Amygdala (tissue), 56 donors: Measurements from ENCODE around the gene SYTL3.
"Not testable (repeated sequence)": the region's sequence is repeated elsewhere in the genome, so short reads cannot be mapped to it uniquely, and the experiment has no call there.

Experiments
- DNase-seq, 56 donors: peaks; one replicate each; lab custom pipeline; 2025; lab: John Stamatoyannopoulos, UW

SYTL3 gene

DNA sequence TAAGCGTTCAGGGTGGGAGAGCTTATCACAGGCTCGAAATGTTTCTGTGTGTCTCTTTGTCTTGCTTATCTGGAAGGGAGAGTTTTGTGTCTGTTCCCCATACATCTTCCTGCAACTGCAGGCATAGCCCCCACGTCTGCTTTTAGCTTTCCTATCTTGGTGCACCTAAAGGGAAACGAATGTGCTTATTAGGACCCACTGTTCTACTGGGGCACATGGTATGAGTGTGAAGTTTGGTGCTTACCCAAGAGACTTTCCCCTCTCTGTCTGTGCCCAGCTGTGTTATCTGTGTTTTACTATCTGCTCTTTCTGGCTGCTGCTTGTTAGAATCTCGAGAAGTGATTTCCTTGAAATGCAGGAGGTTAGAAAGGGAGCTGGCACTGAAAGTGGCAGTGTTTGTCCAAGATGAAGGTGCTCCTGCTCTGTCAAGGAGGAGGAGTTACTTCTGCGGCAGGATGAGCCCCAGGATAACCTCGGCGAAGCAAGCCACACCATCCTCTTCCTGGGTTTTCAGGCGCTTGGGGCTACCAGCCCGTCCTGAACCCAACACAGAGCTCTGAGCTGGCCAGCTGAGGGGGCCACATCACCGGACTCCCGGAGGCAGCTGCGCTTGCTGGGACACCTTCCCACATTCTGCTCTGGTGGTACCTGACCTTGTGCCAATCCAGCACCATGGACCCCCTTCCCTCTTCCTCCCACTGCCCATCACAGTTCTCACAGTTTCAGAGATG is 28.7 kb upstream of the SYTL3 start:
- no peak for DNase-seq

DNA sequence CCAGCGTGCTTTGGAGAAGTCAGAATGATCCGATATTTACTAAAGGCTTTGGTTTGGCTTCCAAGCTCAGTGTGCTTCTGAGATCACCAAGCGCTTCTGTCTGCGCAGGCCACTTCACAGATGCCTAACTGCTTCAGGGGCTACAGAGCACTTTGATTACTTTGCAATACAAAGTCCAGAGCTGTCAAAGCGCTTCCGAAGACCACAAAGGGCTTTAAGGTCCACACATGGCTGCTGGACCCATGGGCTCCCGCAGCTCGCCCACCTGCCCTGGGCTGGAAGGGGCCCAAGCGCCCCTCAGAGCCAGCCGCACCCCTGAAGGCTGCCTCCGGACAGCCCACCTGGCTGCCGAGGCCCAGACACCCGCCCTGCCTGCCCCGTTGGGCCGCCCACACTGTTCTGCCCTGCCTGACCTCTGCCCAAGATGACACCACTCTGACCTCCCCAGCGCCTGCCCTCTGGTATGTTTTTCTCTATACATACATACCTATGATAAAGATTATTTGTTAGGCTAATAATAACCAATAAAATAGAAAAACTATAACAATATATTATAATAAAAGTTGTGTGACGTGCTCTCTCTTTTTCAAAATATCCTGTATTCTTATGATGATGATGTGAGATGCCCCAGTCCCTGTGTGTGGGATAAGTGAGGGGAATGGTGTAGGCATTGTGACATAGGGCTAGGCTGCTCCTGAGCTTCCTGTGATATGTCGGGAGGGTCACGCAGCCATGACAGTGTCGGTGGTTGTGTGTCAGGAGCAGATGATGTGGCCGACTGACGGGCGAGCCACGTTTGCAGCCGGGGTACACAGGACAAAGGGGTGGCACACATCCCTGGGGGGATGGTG is 27.9 kb upstream of the SYTL3 start:
- DNase-seq, result no peak

DNA sequence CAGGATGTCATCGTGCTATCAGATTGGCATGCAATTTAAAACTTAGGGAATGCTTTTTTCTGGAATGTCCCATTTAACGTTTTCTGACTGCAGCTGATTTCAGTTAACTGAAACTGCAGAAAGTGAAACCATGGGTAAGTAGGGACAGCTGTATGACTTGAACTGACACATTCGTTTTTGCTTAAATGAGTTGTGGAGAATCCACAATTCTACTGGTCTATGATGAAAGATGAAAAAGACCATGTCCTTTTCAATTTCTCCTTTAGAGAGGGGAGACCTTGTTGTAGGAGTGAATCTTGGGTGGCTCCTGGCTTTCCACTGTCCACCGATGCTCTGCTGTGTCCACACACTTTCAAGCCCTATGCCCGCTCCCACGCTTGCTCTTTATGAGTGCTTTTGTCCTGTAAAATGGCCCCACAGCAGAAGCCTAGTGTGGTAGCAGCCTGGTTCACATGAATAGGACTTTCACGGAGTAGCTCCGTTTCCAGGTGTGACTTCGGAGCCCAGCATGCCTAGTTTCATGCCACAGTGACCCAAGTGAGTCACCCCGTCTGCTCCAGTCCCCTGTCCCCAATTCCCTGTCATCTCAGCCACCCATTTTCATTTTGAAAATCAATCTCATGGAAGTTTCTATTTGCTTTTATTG is 27.2 kb upstream of the SYTL3 start:
- DNase-seq, result no peak

DNA sequence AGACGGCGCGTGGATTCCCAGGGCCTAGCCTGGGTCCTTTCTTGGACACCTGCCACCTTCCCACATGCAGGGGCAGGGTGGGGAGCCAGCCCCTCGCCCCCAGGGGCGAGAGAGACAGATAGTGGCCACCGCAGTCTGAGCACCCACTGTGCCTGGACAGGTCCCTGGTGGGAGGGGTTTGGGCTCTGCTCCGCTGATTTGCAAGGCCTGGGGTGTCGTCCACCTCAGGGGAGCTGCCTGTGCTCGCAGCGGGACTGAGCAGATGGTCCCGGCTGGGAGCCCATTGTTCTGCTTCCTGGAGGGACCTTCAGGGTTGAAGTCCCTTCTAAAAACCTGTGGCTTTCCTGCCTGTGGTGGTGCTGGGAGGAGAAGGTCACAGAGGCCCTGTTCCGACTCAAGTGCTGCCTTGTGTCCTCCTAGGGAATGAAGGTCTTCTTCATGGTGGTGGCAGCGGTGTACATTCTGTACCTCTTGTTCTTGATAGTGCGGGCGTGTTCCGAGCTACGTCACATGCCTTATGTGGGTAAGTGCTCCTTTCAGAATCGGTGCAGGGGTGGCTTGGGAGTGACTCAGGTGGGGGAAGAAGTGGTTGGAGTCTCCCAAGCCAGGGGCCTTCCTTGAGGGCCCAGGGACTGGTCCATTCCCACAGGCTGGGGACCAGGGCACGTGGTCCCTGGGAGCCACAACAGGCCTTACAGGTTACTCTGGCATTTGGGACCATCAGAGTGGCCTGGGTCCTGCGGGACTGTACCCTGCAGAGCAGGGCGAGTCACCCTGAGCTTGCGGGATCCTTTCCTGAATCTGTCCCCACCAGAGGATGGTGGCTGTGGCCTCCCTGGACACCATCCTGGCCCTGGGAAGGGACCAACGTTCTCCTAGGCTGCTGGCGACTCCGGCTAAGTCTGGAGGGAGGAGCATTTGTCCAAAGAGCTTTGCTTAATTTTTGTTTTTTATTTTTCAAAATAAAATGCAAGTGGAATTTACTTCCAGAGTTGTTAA is 24.9 kb upstream of the SYTL3 start:
- DNase-seq, result no peak

DNA sequence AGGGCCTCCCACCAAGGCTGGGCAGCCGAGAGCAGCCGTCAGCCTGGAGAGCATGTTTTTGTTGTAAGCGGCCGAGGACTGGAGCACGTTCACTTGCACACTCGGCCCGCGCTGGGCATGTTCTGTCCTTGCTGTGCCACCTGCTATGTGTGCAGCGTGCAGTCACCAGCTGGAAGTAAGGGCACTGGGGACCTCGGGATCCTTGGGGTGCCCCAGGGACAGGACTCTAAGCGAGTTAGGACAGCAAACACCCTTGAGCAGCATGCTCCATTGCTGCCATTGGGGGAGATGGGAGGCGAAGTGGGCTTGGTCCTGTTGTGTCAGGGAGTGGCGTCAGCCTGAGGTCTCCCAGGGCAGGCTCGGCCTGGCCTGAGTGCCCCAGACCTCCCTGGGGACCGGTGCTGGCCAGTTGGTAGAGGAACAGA is 24.0 kb upstream of the SYTL3 start:
- no peak for DNase-seq

DNA sequence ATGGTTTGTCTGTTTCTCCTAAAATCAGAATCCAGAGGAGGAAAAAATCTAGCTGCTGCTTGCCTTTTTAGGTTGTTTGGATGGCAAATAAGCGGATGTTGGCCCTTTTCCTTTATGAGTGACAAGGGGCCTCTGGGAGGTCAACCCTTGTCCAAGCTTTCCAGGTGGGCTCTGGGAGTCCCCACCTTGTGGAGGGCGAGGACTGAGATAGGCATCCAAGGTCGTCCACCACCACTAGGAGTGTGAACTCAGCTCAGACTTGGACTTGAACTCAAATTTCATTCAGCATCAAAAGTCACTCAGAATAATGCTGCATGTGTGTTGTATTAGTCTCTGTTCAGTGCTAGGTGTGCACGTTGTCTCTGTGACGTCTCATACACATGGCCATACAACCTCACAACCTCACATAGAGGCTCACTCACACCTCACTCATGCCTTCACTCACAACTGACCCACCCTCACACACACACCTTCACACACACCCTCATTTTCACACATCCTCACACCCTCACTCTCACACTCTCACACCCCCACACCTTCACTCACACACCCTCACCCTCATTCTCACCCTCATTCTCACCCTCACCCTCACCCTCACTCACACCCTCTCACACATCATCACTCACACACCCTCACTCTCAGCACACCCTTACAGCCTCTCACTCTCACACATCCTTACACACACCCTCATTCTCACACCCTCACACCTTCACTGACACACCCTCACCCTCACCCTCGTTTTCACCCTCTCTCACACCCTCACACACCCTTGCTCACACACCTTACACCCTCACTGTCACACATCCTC is 23.3 kb upstream of the SYTL3 start:
- no peak for DNase-seq

DNA sequence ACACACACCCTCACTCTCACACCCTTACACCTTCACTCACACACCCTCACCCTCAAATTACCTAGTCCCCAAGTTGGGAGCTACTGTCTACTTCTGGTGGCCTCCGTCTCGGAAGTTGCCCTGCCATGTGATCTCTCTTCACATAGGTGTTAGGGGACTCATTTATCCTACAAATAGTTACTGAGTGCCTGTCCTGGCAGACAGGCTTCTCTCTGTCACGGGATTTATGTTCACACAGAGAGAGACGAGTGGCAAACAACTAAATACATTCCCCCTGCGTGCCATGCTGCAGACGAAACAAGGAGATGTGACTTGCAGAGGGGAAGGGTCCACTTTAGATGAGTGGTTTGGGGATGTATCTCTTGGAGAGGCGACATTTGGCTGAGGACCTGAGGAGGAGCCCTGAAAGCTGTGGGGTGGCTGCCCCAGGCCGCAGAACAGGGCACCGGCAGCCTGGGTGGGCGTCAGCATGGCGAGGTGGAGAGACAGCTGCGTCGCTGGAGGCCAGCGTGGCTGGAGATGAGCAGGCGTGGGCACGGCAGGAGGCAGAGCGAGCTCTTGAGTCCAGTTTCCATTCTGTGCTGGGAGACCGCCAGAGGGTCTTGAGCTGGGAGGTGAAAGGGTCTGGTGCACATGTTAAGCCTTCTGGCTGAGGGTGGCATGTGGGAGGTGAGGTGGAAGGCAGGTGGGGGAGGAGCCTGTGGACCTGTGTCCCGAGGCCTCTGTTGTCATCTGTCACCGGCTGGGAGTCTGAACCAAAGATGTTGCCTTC is 22.5 kb upstream of the SYTL3 start:
- no peak for DNase-seq

DNA sequence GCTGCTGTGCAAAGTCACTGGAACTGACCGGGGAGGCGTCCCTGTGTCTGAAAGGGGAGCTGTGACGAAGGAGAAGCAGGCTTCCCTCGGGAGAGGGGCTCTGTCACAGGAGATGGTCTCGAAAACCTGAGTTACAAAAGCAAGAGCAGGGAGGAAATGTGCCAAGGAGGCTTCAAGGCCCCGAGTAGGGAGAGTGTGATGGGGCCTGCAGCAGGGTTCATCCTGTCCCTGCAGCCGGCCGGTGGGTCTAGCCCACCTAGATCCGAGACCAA is 22.0 kb upstream of the SYTL3 start:
- no peak for DNase-seq

DNA sequence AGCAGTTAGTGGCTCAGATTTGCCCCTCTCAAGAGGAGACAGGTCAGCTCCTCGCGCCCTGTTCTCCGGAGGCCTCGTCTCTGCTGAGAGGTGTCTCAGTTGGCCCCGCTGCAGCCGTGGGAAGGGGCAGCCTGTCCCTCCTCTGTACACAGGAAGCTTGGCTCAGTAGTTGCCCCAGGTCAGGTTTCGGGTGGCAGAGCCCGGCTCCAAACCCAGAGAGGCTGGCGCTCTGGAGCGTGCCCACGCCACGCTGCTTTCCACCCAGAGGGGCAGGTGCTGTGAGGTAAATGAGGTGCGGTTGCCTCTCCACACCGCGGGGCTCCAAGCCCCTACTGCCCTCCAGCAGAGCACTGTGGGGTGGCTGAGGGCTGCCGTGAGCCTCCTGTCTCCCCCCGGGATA is 21.3 kb upstream of the SYTL3 start:
- no peak for DNase-seq

DNA sequence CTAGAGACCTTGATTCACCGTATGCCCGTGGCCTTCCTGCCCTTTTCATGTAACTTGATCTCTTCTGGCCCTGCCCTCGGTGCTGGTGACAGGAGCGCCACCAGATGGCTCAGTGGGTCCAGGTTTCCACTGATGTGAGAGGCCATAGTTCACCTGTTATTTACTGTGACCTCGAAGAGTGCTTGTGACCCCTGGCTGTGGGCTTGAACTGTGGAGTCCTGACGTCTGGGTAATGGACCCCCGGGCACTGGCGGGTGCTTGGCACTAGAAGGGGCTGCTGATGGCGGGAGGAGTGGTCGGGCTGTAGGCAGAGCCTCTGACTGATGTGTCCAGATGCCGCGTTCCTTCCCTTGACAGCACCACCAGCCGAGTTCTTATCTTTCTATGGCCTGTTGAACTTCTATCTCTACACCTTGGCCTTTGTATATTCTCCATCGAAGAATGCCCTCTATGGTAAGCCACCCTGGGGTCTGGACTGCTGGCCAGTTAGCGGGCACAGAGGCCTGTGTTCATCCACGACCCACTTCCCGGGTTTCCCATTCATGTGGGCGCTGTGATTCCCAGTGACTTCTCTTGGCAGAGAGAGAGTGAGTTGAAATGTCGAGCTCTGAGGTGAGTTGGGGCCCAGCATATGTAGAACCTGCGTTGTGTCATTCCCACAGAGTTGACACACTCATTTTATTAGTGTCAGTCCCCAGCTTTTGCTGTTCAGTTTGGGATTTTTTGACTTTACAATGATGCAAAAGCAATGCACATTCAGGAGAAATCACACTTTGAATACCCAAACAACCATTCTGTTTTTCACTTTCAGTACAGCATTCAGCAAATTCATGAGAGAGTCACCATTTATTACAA is 20.3 kb upstream of the SYTL3 start:
- no peak for DNase-seq

DNA sequence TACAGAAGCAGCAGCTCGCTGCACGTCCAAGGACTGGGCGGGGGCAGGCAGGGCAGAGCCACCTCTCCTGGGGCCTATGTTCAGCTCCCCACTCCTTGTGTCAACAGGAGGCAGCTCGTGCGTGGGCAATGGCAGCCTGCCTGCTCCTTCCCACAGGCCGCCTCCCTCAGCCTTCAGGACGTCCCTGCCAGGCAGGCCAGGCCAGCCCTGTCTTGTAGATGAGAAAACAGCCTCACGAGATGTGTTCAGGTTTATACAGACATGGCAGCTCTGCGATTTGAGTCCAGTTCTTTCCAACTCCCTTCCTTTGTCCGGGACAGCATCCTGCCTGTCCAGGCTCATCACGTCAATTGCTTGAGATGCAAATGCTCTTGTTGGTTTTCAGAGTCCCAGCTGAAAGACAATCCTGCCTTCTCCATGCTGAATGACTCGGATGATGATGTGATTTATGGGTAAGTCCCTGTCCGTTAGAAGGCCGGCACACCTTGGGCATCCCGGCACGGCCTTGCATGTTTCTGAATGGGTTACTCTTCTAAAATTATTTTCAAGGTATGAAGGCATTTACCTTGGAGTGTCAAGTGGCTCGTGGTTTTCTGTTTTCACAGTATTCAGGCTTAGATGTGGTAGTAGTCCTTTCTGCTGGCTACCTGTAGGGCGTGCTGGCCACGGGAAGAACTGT is 18.8 kb upstream of the SYTL3 start:
- DNase-seq, result no peak

DNA sequence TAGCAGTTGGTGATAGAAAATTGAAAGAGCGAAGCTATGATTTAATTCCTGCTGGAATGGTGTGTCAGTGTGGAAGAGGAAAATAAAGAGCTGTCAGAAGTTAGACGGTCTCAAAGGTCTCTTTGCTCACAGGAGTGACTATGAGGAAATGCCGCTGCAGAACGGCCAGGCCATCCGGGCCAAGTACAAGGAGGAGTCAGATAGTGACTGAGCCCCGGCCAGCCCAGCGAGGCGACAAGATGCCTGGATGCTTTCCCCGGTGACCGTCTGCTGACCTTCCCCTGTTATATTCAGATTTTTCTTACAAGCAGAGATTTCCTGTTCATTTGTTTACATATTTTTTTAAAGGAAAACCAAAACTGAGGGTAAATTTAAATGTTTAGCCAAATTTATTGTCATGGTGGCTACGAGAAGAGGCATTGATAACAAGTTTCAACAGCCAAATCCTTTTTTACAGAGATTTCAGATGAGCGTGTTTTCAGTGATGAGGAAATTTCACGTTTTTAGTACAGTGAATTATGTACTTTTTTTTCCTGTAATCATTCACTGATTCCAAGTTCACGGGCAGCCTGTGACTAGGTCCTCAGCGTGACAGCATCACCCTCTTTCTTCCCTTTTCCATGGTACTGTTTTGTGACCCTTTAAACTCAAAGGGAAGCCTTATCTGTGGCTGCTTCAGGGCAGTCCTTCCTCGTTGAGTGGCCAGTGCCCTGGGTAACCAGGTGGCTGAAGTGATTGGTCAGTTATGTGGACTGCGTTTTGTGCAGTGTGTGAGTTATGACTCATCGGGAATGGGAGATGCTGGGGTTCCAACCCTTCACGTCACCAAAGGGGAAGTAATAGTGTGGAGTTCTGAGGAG is 17.9 kb upstream of the SYTL3 start:
- no peak for DNase-seq

DNA sequence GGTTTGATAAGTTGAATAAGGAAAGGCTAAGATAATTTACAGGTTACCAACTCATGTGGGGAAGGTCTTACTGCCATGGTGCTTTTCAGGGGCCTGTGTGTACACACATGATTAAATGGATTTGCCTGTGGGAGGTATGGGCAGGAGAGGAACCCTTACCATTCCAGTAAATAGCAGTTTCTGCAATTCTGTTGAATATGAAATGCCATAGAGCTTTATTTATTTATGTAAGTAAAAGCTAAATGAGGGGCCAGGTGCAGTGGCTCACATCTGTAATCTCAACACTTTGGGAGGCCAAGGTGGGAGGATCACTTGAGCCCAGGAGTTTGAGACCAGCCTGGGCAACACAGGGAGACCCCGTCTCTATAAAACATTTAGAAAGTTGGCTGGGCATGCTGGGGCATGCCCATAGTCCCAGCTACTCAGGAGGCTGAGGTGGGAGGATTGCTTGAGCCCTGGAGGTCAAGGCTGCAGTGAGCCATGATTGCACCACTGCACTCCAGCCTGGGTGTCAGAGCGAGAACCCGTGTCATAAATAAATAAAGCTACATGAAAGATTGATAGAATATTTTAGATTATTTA is 17.2 kb upstream of the SYTL3 start:
- DNase-seq, result not testable (repeated sequence)

DNA sequence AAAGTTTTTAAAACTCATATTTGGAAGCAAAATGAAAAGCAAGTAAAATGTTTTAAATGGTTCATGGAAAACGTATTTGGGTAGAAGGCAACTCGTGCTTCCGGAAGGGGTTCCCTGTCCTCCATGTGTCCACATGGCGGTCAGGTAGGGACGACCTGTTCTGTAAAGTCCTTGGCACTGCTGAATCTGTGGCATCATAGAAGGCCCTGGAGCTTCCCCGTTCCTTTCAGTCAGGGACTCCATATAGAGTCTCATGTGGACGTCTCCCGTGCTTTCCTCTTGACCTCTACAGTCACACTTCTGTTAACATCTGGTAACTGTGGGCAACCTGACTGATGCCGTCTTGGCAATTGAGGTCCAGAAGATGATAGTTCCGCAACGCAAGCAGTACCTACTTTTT is 16.7 kb upstream of the SYTL3 start:
- no peak for DNase-seq

DNA sequence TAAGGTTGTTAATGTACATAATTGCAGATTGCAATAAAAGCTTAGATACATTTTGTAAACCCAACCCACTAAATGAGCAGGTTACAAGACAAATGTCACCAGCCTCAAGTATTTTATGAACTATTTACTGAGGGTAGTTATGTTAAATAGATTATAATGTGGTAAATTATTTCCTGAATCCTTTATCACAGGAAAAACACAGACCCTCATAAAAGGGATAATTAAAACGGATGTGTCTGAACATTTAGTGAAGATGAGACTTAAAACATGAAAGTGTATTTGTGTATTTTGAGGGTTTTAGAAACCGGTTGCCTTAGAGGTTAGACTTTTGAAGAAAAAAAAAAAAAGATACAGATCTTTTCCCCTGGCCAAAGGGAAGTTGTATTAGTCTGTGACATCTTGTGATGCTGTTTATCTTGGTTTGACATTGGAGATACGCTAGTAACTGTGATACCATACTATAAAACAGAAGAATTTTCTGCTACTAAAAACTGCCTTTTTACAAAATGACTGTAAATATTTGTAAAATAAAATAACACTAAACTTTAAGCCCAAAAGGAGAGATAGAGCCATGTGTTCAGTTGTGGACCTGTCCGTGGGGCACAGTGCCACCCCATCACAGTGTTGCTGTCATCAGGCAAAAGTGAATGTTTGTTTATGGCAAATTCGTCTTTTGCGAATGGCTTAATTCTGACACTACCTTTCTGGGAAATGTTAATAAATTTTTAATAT is 15.0 kb upstream of the SYTL3 start:
- no peak for DNase-seq
